ENCODE data around the gene EXOC1L. TPM values are rescaled to one million over a fixed set of nuclear protein-coding genes. Genes with fewer than 3 reads are reported as not detected.

Gene EXOC1L, protein sequence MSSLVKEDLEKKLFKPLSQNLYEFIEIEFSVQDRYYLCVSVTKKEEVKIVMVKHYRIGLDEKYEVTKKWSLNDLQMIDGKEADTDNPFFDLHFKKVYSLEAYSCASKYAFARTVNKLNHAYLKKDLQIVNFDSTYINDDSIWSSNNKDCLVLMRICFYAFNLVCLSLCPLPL
- total RNA-seq = not detected

GRCh38 chr4:55819634-55820033 lies at the start of gene EXOC1L:
EXOC1L (plus strand) TSS chr4:55819790; CDS start chr4:55820027, 237 bp downstream.
- Histone ChIP-seq H3K36me3 (no peaks in the 10 kb centered on the region), H3K4me3 (peak within 1 kb of the TSS in 2 of 4 donors; percentile 8 to 23), H3K27me3 (no peaks in the 10 kb centered on the region), H3K9me3 (no peaks in the 10 kb centered on the region), H3K27ac (no peak within 1 kb of the TSS), H3K4me1 (peaks cover 0 to 9% (median 0%) of the 10 kb centered on the region in 4 donors)
- TF ChIP-seq CTCF (IDR thresholded peaks at IDR 0.05) = no peak
- no peak for TF ChIP-seq EP300 (IDR thresholded peaks at IDR 0.05)
- no peak for TF ChIP-seq POLR2A (IDR thresholded peaks at IDR 0.05)
- 7 to 11% methylated on average over 13 of the region's 13 CpGs for WGBS, 2 donors
- no peak for DNase-seq (ENCODE audit: low spot score in 2 of 2)

GRCh38 chr4:55770662-55771061 lies 48.9 kb upstream of the EXOC1L start:
- no peak for TF ChIP-seq CTCF (IDR thresholded peaks at IDR 0.05)
- no peak for TF ChIP-seq POLR2A (IDR thresholded peaks at IDR 0.05)
- no peak for TF ChIP-seq EP300 (IDR thresholded peaks at IDR 0.05)
- H3K9me3 ChIP-seq = no peaks in the 10 kb centered on the region
- no peak overlapping the region for H3K4me3 ChIP-seq
- no peak for DNase-seq (ENCODE audit: low spot score in 2 of 2)
- no peak overlapping the region for H3K27ac ChIP-seq
- H3K4me1 ChIP-seq = no peaks in the 10 kb centered on the region
- H3K27me3 ChIP-seq = no peaks in the 10 kb centered on the region
- WGBS, 2 donors = 85 to 91% methylated on average over 3 of the region's 3 CpGs
- no peaks in the 10 kb centered on the region for H3K36me3 ChIP-seq

DNA sequence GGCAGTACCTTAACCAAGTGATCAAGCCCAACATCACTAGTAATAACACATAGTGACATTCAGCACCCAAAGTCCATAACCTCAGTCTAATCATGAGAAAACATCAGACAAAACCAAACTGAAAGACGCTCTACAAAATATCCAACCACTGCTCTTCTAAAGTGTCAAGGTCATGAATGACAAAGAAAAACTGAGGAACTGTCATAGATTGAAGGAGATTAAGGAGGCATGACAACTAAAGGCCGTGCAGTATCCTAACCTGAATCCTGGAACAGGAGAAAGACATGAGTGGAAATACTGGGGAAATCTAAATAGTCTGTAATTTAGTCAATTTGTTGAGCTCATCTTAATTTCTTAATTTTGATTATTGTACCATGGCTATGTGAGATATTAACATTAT lies 38.2 kb upstream of the EXOC1L start:
- no peaks in the 10 kb centered on the region for H3K27me3 ChIP-seq
- TF ChIP-seq POLR2A (IDR thresholded peaks at IDR 0.05) = no peak
- no peak for TF ChIP-seq CTCF (IDR thresholded peaks at IDR 0.05)
- no peak for TF ChIP-seq EP300 (IDR thresholded peaks at IDR 0.05)
- DNase-seq (ENCODE audit: low spot score in 2 of 2) = no peak
- no peak overlapping the region for H3K4me3 ChIP-seq
- H3K36me3 ChIP-seq = no peaks in the 10 kb centered on the region
- H3K4me1 ChIP-seq = no peaks in the 10 kb centered on the region
- 90 to 91% methylated on average over 2 of the region's 2 CpGs for WGBS, 2 donors
- H3K9me3 ChIP-seq = peaks cover 0 to 7% (median 0%) of the 10 kb centered on the region in 4 donors
- no peak overlapping the region for H3K27ac ChIP-seq

- Histone ChIP-seq H3K27ac (no peak overlapping the region), H3K4me3 (no peak overlapping the region), H3K27me3 (no peaks in the 10 kb centered on the region), H3K9me3 (peaks cover 0 to 7% (median 0%) of the 10 kb centered on the region in 4 donors), H3K36me3 (no peaks in the 10 kb centered on the region), H3K4me1 (no peaks in the 10 kb centered on the region)
- WGBS, 2 donors = 25 to 61% methylated on average over 1 of the region's 1 CpG
- TF ChIP-seq EP300 (IDR thresholded peaks at IDR 0.05) (no peak), CTCF (IDR thresholded peaks at IDR 0.05) (no peak), POLR2A (IDR thresholded peaks at IDR 0.05) (no peak)
- no peak for DNase-seq (ENCODE audit: low spot score in 2 of 2)
Measured at GRCh38 chr4:55781812-55782211, 37.8 kb upstream of the EXOC1L start.

- H3K4me3 ChIP-seq = no peak overlapping the region
- H3K4me1 ChIP-seq = no peaks in the 10 kb centered on the region
- H3K36me3 ChIP-seq = no peaks in the 10 kb centered on the region
- H3K27me3 ChIP-seq = no peaks in the 10 kb centered on the region
- H3K27ac ChIP-seq = no peak overlapping the region
- no peak for DNase-seq (ENCODE audit: low spot score in 2 of 2)
- 37 to 49% methylated on average over 1 of the region's 1 CpG for WGBS, 2 donors
- H3K9me3 ChIP-seq = no peaks in the 10 kb centered on the region
- TF ChIP-seq CTCF (IDR thresholded peaks at IDR 0.05) = no peak
- TF ChIP-seq POLR2A (IDR thresholded peaks at IDR 0.05) = no peak
Measured at GRCh38 chr4:55783584-55783983, 36.0 kb upstream of the EXOC1L start.
